GM13977 (cell line): ENCODE measurements around the gene CYTH1.

ENCODE experiments used
- DNase-seq: peaks from one replicate; pipeline ENCODE4 v3.0.0; 2012; ENCODE audit warnings: low spot score
- in situ Hi-C: fragments of 300-500 bp; cut with MboI; formaldehyde crosslinking; loops from one replicate; pipeline ENCODE4 v1.12.0; 2022; ENCODE audit warnings: low sequenced_read_pairs, low pct_unique_long_range_greater_than_20kb, mixed read lengths, inconsistent platforms; ENCODE audit not compliant: unreplicated experiment
- TF ChIP-seq, protein P1 (sequence below): IDR thresholded peaks from 2 replicates; pipeline ENCODE4 v1.5.1; 2012; ENCODE audit warnings: mild to moderate bottlenecking, control low read depth; ENCODE audit not compliant: insufficient read depth; ENCODE audit errors: extremely low read depth, missing control alignments

Gene CYTH1

GRCh38 chr17:78652913-78653312, 129.2 kb downstream of the CYTH1 start:
- DNase-seq = no peak
- TF ChIP-seq, protein P1, sequence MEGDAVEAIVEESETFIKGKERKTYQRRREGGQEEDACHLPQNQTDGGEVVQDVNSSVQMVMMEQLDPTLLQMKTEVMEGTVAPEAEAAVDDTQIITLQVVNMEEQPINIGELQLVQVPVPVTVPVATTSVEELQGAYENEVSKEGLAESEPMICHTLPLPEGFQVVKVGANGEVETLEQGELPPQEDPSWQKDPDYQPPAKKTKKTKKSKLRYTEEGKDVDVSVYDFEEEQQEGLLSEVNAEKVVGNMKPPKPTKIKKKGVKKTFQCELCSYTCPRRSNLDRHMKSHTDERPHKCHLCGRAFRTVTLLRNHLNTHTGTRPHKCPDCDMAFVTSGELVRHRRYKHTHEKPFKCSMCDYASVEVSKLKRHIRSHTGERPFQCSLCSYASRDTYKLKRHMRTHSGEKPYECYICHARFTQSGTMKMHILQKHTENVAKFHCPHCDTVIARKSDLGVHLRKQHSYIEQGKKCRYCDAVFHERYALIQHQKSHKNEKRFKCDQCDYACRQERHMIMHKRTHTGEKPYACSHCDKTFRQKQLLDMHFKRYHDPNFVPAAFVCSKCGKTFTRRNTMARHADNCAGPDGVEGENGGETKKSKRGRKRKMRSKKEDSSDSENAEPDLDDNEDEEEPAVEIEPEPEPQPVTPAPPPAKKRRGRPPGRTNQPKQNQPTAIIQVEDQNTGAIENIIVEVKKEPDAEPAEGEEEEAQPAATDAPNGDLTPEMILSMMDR = no peak
- in situ Hi-C loops = no loop called here

DNA sequence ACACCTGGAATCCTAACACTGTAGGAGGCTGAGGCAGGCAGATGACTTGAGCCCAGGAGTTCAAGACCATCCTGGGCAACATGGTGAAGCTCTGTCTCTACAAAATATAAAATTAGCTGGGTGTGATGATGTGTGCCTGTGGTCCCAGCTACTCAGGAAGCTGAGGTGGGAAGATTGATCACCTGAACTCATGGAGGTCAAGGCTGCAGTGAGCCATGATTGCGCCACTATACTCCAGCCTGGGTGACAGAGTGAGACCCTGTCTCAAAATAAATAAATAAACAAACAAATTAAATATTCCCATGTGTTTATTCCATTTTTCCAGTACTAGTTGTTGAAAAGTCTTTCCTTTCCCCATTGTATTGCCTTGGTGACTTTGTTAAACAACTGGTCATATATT, 130.0 kb downstream of the CYTH1 start:
- TF ChIP-seq, protein P1 = no peak
- in situ Hi-C loops = no loop called here
- DNase-seq = no peak

GRCh38 chr17:78651554-78651953, 130.5 kb downstream of the CYTH1 start:
- TF ChIP-seq, protein P1 = no peak
- in situ Hi-C loops = no loop called here

DNA sequence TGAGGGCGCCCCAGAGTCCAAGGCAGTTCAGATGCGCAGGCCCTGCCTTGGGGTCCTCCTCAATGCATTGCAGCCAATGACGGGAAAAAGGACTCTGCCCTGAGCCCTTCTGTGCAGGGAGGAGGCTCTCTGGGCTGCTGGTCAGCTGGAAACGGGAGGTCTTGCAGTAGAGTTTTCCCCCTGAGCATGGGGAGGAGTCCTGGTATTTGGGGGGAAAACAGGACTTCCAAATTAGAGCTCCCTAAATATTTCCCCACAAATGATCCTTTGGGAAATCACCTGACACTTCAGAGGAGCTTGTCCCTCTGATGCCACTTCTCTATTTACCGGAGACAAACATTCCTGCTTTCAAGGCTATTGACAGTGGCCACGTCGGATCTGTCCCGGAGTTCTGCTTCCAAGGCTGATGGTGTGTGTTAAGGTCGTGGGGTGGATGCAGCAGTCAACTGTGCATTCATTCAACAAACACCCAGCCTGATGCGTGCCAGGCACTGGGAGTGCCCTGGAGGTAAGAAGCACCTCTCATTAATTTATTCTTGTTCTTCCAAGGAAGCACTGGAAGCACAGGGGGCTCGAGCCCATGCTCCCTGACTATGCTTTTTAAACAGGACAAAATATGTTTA, 131.9 kb downstream of the CYTH1 start:
- DNase-seq = no peak
- in situ Hi-C loops = no loop called here
- TF ChIP-seq, protein P1 = no peak

More at GRCh38 chr17:78651554-78651953, 130.5 kb downstream of the CYTH1 start:
- no peak for DNase-seq

DNA sequence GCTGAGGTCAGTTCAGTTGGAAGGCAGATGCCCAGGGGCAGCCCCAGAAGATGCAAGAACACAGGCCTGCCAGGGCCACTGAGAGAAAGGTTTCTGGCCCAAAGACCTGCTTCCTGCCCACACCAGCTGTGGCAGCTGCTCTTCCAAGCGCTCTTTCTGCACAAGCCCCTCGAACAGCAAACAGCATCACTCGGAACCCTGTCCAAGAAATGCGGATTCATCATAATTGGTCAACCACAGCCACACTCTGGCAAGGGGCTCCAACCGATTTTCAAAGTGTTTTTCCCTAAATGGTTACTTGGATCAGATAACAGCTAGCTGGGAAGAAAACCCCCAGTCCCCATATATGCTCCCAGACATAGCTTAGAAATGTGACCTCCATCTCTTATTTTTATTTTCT, 133.8 kb downstream of the CYTH1 start:
- in situ Hi-C loops = no loop called here
- TF ChIP-seq, protein P1 = no peak
- DNase-seq = no peak

DNA sequence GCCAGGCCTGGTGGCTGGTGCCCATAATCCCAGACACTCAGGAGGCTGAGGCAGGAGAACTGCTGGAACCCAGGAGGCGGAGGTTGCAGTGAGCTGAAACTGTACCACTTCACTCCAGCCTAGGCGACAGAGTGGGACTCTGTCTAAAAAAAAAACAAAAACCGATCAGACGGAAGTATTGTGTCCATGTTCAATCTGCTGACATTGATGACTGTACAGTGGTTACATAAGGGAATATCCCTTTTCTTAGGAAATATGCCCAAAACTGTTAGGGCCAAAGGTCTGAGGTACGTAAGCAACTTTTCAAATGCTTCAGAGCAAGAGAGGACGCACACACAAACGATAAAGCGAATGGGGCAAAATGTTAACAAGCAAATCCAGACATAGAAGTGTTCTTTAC, 135.0 kb downstream of the CYTH1 start:
- TF ChIP-seq, protein P1 = no peak
- no peak for DNase-seq
- in situ Hi-C loops = no loop called here
